Astrocyte of the spinal cord (primary cell): ENCODE measurements around the gene NCOA7.

Experiments
- DNase-seq: peaks from one replicate; pipeline ENCODE4 v3.0.0; 2011; ENCODE audit warnings: low read depth, low spot score
- H3K4me3 ChIP-seq: 2 replicates; pipeline ENCODE4 v1.5.1; 2011; ENCODE audit warnings: low read depth, mild to moderate bottlenecking, low read length, moderate library complexity
- in situ Hi-C: cut with HindIII; loops from 2 replicates; pipeline ENCODE4 v1.10.0; 2017; ENCODE audit warnings: low sequenced_read_pairs
- TF ChIP-seq, protein P1 (sequence below): IDR thresholded peaks from 2 replicates; pipeline ENCODE4 v1.5.1; 2012; ENCODE audit warnings: low read depth, mild to moderate bottlenecking, low read length, inconsistent platforms

Gene NCOA7

DNA sequence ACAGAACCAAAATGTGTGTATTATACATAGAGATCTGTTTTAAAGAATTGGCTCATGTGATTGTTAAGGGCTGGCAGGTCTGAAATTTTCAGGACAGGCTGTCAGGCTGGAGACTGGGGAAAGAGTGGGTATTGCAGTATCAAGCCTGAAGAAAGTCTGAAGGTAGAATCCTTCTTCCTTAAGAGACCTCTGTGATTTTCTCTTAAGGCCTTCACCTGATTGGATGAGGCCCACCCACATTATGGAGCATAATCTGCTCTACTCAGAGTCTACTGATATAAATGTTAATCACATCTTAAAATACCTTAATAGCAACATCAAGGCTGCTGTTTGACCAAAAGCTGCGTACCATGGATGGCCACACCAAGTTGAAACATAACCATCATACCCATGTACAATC, 122.4 kb downstream of the NCOA7 start:
- DNase-seq, result no peak
- H3K4me3 ChIP-seq, result no peak overlapping the region
- in situ Hi-C loops, result no loop called here
- TF ChIP-seq, protein P1, sequence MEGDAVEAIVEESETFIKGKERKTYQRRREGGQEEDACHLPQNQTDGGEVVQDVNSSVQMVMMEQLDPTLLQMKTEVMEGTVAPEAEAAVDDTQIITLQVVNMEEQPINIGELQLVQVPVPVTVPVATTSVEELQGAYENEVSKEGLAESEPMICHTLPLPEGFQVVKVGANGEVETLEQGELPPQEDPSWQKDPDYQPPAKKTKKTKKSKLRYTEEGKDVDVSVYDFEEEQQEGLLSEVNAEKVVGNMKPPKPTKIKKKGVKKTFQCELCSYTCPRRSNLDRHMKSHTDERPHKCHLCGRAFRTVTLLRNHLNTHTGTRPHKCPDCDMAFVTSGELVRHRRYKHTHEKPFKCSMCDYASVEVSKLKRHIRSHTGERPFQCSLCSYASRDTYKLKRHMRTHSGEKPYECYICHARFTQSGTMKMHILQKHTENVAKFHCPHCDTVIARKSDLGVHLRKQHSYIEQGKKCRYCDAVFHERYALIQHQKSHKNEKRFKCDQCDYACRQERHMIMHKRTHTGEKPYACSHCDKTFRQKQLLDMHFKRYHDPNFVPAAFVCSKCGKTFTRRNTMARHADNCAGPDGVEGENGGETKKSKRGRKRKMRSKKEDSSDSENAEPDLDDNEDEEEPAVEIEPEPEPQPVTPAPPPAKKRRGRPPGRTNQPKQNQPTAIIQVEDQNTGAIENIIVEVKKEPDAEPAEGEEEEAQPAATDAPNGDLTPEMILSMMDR, result no peak

DNA sequence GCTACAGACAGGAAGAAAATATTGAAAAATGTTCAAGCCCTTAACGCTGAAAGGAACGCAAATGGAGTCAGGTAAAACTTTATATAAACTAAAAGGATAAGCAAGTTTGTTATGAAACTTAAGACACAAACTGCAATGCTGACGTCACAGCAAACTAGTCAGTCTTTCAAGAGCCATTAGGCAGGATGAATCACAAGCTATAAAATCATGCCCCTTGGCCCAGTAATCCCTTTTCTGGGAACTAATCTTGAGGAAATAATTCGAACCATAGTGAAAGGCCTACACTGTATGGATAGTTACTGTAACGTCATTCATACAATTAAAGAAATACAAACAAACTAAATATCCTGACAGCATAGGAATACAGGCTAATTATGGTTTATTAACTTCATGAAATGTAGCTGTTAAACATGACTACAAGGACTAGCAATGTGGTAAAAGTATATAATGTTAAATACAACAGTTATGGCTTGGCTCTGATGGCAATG, 123.1 kb downstream of the NCOA7 start:
- no peak overlapping the region for H3K4me3 ChIP-seq
- in situ Hi-C loops, result no loop called here
- DNase-seq, result peak; percentile 94
- TF ChIP-seq, protein P1, result no peak

DNA sequence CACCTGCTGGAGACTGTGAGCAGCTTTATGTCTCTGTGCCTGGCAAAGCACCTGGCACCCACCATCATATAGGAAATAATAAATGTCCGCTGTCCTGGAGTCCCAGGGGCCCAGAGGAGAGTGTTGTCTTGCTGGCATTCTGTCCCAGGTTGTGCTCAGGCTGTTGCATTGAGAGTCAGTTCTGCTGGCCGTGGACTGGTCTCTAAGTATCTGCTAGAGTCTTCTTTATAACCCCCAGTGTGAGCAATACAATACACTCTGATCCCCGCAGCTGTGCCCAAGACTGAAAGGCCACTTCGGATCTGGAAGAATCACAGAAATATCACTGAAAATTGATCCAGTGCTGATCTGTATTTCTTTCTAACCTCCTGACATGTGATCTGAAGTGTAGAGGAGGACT, 127.5 kb downstream of the NCOA7 start:
- TF ChIP-seq, protein P1, result no peak
- in situ Hi-C loops, result no loop called here
- H3K4me3 ChIP-seq, result no peak overlapping the region
- no peak for DNase-seq

DNA sequence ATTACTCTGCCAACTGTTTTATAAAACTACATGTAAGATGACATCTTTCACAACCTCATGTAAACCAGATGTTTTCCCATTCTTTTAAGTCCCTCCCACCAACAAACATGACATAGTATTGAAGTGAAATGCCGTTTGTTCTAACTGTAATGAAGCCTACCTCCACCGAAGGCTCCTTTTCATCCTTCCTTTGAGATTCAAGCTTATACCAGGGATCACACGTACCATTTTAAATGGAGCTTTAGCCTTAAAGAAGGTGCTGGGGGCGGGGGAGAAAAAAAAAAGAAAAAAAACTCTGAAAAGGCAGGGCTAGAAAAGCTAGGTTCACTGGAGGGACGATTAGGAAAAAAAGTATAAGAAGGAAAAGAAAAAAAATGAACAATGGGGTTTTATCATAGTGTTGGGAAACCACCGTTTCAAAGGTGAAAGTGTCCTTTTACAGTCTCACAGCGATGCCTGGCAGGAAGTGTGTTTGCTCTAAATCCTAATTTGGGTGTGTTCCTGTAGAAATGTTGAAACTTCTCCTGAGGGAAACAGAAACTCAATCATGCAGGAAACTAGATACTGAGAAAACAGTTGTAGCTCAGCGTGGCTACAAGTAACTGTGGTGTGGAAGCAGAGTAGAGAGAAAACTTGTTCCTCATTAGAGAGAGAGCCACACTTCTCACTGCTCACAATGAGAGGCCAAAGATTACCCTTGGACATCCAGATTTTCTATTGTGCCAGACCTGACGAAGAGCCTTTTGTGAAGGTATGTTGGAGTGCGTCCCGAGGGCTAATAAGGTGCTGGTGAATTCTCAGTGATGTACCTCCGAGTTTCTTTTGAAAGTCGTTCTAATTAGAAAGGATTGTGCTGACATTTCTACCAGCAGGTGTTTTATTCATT, 128.2 kb downstream of the NCOA7 start:
- TF ChIP-seq, protein P1, result no peak
- peak overlapping the region; percentile 6 for H3K4me3 ChIP-seq
- peak; percentile 82 for DNase-seq
- in situ Hi-C loops, result no loop called here

DNA sequence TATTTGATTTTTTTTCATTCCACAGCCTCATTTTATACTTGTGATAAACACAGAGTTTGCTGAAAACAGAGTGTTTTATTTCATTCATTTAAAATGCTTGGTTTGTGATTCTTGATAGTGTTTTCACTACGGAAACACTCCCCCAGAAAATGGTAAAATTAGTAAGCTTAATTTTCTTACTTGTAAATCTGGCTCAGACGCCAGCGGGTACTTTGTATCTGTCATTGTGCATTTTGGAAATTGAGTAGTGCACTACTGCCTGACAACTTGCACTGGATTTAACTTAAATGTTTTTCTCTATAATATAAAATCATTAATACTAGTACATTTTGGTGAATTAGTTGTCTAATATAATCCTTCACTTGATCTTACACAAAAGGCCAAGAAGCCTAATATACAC, 128.9 kb downstream of the NCOA7 start:
- TF ChIP-seq, protein P1, result no peak
- H3K4me3 ChIP-seq, result no peak overlapping the region
- in situ Hi-C loops, result no loop called here
- no peak for DNase-seq

DNA sequence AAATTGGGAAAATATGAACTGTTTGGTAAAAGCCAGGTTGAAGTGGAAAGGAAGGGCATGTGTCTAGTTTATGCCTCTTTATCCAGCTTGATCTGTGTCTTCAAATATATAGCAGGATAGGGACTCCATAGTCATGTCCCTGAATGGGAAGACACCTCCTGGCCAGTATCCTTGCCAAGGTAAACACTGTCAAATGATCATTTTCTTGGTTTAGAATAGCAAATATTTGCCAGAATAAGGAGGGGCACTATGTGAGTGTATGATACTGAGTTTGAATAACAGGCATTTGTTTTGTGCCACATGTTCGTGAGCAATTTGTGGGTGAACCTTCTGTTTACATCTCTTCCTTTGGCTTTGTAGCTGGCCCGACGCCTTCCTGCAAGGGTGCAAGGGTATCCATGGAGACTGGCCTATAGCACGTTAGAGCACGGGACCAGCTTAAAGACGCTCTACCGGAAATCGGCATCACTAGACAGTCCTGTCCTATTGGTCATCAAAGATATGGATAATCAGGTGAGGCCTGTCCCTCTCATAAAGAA, 131.6 kb downstream of the NCOA7 start:
- in situ Hi-C loops, result no loop called here
- H3K4me3 ChIP-seq, result no peak overlapping the region
- no peak for DNase-seq
- TF ChIP-seq, protein P1, result no peak
